Measurements from ENCODE around the gene MLXIP. TPM values are rescaled to one million over a fixed set of nuclear protein-coding genes. Genes with fewer than 3 reads are reported as not detected.
A peak's percentile ranks its signal among the peaks of the same experiment; 100 is the strongest.
"Not testable (repeated sequence)": the region's sequence is repeated elsewhere in the genome, so short reads cannot be mapped to it uniquely, and the experiment has no call there.

Gene MLXIP
- total RNA-seq, 1 donor from 2014 or later, result 13.2 TPM

DNA sequence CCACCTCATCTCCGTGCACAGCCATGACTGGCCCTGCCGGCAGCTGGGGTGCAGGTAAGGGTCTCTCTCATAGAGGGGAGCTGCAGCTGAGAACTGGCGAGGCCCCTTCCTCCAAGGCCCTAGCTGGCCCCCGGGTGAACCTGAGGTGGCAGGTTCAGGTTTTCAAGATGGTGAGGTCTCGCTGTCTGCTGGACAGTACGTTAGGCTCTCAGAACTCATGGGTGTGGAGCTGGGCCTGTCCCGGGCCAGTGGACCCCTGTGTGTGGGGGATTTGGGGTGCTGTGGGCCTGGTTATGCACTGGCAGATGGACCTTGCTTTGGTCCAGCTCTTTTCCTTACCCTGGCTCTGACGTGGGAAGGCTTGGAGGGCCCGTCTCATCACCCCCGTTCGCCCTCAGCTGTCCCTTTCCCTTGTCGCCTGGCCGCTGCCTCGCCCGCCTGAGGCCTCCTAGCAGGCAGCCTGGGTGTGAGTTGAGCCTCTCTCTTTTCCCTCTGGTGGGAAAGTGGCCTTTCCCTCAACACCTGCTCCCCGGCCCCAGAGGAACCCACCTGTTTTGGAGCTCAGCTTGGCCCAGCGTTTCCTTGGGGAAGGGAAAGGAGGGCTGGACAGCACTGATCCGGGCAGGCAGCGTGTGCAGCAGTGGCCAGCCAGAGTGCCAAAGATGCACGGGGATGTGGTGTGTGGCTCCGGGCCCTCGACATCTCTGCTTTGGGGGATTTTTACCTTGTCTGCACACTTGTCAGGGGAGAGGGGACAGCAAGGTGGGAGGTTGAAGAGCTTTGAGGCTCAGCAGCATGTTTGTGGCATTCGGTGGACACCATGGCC lies 67.2 kb downstream of the MLXIP start:
- no peak for DNase-seq (ENCODE audit: low spot score)

DNA sequence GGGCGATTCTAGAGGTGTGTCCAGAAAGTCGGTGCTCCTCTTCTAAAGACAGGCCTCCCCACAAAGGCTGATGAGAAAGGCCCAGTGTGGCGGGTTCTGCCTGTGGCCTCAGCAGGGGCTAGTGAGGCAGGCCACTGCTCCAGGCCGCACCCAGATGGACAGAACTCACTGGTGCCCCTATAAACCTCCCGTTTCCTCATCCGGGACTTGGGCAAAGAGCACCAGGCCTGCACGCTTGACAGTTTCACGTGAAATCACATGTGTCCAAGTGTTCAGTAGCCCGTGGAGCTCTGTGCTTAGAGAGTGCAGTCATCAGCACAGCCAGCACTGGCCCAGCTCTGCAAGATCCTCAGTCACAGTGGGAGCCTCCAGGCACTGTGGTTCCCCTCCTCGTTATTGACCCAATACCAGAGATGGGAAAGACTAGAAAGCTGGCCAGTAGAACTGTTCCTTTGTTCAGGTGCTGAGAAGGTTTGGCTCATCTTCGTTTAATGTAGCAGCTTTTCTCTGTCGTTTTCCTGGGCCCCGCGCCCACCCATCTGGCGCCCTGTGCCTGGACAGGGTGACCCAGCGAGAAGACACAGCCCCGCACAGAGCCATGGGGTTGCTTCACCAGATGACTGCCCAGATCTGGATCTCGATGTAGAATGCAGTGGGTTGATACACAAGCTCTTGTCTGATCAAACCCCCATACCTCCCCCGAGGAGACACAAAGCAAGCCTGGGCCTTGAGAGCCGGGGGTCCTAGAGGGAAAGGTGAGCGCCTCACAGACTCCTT lies 69.1 kb downstream of the MLXIP start:
- DNase-seq (ENCODE audit: low spot score), result no peak

DNA sequence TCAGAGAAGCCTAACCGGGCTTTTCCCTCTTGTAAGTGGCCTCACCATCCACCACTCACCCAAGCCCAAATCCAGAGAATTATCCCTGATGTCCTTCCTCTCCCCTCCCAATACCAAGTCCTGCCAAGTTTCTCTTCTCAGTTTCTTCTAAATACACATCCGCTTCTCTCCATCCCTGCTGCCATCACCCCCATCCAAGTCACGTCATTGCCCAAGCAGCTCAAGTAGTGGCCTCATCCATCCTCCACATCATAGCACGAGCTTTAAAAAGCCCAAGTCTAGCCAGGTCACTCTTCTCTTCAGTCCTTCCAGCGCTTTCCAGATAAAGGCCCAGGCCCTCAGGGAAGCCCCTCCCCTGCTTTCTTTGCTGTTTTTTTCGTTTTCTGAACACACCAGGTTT lies 70.1 kb downstream of the MLXIP start:
- DNase-seq (ENCODE audit: low spot score), result no peak

DNA sequence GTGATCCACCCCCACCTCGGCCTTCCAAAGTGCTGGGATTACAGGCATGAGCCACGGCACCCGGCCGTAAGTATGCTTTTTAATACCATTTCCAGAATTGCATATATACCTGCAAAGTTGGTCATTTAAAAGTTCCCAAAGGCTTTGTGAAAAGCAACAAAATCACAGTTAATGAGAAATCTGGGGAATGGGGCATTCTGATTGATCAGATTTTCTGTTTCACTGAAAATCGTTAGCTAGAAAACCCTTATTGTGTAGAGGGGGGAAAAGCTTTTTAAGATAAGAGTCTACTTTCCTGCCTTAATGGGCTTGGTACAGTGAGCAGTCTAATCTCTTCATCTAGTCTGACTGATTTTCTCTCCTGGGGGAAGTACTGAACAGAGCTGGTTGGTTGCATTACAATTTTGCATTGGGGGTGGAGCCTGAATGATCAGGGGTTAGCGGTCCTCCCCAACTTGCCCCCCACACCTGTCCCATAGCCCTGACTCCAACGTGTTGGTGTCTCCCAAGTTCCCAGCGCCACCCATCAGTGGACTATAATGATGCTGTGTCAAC lies 71.6 kb downstream of the MLXIP start:
- no peak for DNase-seq (ENCODE audit: low spot score)

- DNase-seq (ENCODE audit: low spot score), result no peak
These were observed 74.2 kb downstream of the MLXIP start for GRCh38 chr12:122152754-122153153.

DNA sequence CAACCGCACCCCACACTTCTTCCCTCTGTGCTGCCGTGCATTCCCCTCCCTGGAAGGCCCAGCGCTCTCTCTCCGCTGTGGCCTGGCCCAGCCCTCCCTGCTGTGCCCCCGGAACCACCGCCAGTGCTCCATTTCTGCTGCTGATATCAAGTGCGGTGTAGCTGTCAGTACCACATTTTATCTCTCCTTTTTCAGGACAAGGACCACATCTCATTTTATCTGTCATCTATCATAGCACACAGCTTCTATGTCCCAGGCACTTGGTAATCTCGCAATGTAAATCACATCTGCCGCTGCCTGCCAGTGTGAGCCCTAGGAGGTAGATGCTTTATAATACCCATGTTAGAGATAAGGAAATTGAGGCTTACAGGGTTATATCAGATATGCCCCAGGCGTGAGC lies 77.1 kb downstream of the MLXIP start:
- DNase-seq (ENCODE audit: low spot score), result no peak

DNA sequence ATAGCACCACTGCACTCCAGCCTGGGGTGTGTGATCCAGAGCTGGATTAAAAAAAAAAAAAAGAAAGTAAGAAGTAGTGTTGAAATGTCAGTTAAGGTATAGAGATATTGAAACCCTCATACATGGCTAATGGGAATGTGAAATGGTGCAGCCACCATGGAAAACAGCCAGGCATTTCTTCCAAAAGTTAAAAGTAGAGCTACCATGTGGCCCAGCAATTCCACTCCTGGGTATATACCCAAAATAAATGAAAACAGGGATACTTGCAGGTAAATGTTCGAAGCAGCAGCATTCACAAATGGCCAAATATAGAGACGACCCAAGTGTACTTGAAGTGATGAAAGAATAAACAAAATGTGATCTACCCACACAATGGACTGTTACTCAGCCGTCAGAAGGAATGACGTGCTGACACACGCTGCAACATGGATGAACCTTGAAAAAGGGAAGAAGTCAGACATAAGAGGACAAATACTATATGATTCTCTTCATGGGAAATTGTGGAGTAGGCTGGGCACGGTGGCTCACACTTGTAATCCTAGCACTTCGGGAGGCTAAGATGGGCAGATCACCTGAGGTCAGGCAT lies 80.2 kb downstream of the MLXIP start:
- no peak for DNase-seq (ENCODE audit: low spot score)

GRCh38 chr12:122159882-122160281 lies 81.3 kb downstream of the MLXIP start:
- DNase-seq (ENCODE audit: low spot score), result no peak

- DNase-seq (ENCODE audit: low spot score), result no peak
These were observed 82.2 kb downstream of the MLXIP start for GRCh38 chr12:122160761-122161160.

DNA sequence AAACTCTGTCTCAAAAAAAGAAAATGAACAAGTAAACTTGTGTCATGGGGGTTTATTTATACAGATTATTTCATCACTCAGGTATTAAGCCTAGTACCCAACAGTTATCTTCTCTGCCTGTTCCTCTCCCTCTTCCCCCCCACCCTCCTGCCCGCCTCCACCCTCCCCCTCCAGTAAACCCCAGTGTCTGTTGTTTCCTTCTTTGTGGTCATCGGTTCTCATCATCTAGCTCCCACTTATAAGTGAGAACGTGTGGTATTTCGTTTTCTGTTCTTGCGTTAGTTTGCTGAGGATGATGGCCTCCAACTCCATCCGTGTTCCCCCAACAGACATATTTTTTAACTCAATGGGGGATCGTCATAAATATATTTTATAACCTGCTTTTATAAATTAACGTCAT lies 83.1 kb downstream of the MLXIP start:
- DNase-seq (ENCODE audit: low spot score), result no peak

DNA sequence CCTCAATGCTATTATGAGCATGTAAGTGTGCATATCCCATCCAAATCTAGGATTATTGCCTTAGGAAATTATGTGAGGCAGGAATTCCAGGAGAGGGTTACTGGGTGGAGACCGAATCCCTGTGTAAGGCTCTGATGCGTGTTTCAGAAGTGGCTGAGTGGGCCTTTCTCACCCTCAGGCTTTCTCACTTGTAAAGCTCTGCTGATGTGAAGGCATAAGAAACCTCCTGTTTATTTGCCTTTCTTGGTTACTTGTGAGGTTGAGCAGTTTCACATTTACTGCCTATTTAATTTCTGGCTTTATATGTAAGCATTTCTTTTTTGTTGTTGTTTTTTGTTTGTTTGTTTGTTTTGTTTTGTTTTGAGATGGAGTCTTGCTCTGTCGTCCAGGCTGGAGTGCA lies 84.4 kb downstream of the MLXIP start:
- no peak for DNase-seq (ENCODE audit: low spot score)

DNA sequence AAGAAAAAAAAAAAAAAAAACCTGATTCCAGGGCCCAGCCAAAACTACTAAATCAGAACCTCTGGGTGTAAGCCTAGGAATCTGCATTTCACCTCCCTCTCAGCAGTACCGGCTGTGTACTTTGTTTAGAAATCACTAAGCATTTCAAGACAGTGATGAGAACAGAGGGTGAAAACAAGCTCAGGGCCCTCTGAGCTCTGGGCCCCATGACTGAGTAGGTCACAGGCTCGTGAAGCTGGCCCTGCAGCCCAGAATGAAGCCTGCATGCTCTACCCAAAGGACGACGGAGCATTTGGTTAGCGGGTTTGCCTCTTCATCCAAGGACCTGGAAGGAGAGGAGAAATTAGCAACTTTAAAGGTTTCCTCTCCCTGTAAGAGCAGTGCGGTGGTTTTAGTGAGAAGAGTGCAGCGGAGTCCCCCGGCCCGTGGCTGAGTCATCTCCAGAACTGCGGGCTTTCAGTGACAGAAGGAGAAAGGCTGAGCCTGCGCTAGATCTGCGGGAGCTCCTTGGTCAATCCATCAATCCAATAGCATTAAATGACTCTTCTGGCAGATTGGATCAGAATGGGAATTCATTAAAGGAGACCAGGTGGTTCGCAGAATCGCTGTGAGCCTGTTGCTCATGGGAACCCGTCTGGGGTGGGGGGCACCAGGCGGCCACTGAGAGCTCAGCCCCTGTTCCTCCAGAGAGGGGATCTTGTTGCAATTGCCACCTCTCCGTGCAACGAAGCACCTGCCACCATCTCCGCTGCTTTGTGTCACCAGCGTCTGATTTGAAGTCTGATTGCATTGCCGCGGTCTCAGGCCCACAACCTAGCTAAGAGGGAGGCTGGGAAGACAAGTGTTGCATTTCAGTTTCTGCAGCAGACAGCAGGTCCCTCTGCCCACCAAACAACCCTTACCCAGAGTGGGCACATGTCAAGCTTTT lies 88.1 kb downstream of the MLXIP start:
- DNase-seq (ENCODE audit: low spot score), result no peak

GRCh38 chr12:122167356-122167925 lies 88.9 kb downstream of the MLXIP start:
- DNase-seq (ENCODE audit: low spot score), result no peak

DNA sequence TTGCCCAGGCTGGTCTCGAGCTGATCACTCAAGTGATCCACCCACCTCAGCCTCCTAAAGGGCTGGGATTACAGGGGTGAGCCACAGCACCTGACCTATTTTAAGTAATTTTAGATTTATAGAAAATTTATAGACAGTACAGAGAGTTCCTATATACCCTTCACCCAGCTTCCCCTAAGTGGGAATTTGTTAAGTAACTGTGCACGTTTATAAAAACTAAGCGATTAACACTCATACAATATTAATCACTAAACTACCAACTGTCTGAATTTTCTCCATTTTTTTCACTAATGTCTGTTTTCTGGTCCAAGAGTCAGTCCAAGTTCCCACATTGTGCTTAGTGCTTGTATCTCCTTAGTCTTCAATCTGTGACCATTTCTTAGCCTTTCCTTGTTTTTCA lies 89.9 kb downstream of the MLXIP start:
- no peak for DNase-seq (ENCODE audit: low spot score)

- no peak for DNase-seq (ENCODE audit: low spot score)
These were observed 92.8 kb downstream of the MLXIP start for GRCh38 chr12:122171399-122171798.

- DNase-seq (ENCODE audit: low spot score), result peak; percentile 14
These were observed 93.8 kb downstream of the MLXIP start for GRCh38 chr12:122172262-122172939.

DNA sequence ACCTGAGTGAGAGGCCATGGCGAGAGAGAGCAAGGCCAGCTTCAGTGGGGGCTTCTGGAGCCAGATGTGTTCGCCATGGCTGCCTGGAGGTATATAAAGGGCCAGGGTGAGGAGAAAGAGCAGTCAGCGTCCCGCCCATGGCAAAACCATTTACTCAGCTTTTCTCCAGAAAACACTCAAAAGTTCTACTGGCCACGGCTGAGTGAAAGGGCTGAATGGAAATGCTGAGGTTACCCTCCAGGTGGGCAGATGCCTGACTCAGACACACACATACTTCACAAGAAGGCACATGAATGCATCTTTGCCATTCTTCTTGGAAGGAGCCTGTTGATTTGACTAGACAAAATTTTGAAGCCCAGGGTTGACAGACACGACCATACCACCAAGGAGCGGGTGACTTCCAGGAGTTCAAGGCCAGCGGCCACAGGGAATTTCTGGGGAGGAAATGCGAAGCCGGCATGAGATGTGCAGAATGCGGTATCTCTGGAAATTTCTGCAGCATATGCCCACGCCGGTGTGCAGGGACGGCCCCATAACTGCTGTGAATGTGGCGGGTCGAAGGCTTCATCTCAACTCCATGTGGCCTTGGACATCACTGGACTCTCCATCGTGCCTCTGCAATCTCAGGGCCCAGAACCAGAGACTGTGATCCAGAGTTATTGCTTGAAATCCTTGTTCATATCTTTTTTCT lies 95.7 kb downstream of the MLXIP start, which contains the start of gene IL31:
Gene IL31 (minus strand): TSS at position 67 of the 691 bp plus-strand sequence. CDS start 49 bp downstream, at position 18.
- no peak for DNase-seq (ENCODE audit: low spot score)

DNA sequence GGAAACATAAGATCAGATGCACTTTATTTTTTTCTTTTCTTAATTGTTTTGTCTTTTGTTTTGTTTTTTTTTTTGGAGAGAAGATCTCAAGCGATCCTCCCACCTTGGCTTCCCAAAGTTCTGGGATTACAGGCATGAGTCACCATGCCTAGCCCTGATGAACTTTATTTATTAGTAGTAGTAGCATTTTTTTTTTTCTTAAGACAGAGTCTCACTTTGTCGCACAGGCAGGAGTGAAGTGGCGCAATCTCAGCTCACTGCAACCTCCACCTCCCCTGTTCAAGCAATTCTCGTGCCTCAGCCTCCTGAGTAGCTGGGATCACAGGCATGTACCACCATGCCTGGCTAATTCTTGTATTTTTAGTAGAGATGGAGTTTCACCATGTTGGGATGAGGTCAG lies 97.9 kb downstream of the MLXIP start:
- DNase-seq (ENCODE audit: low spot score), result not testable (repeated sequence)

- DNase-seq (ENCODE audit: low spot score), result peak; percentile 22
These were observed 104.5 kb downstream of the MLXIP start, which contains the start of gene LRRC43 for GRCh38 chr12:122182887-122183587. Gene LRRC43 (plus strand): TSS chr12:122183123. CDS start chr12:122183145, 22 bp downstream.
